ENCODE results near the gene VILL.

DNA sequence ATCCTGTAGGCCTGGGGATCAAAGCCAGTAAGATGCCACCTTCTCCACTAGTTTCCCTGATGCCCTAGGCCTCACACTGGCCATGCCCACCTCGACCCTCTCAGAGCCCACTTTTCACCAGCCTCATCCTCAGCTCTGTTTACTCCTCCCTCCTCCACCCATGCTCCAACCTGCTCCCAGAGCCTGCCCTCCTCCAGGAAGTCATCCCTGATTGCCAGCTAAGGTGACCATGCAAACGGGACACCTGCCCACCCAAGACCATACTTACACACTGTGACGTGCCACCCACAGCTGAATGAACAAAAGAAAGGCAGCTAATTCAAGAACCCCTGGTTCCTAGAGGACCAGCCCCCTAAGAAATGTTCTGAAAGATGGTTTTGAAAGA lies 29.7 kb downstream of the VILL start:
- TF ChIP-seq, protein P1, sequence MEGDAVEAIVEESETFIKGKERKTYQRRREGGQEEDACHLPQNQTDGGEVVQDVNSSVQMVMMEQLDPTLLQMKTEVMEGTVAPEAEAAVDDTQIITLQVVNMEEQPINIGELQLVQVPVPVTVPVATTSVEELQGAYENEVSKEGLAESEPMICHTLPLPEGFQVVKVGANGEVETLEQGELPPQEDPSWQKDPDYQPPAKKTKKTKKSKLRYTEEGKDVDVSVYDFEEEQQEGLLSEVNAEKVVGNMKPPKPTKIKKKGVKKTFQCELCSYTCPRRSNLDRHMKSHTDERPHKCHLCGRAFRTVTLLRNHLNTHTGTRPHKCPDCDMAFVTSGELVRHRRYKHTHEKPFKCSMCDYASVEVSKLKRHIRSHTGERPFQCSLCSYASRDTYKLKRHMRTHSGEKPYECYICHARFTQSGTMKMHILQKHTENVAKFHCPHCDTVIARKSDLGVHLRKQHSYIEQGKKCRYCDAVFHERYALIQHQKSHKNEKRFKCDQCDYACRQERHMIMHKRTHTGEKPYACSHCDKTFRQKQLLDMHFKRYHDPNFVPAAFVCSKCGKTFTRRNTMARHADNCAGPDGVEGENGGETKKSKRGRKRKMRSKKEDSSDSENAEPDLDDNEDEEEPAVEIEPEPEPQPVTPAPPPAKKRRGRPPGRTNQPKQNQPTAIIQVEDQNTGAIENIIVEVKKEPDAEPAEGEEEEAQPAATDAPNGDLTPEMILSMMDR (IDR thresholded peaks at IDR 0.05; ENCODE audit: low read length): no peak
- TF ChIP-seq EZH2 (optimal IDR thresholded peaks at IDR 0.05; ENCODE audit: low read depth, low read length) (no peak), EZH2phosphoT487 (IDR thresholded peaks at IDR 0.05; ENCODE audit: low read length) (no peak)
